ENCODE results near the gene KCNMB4.

Gene KCNMB4

GRCh38 chr12:70338531-70338930 is 27.6 kb upstream of the KCNMB4 start:
- no peak for TF ChIP-seq EZH2phosphoT487 (IDR thresholded peaks at IDR 0.05; ENCODE audit: borderline replicate concordance, low read length)
- no peak for TF ChIP-seq CTCF (IDR thresholded peaks at IDR 0.05; ENCODE audit: low read depth, low read length, poor library complexity, severe bottlenecking)
- peaks cover 94% of the 10 kb centered on the region for H3K36me3 ChIP-seq (ENCODE audit: control insufficient read depth, low read length)
- no peak overlapping the region for H3K27ac ChIP-seq (ENCODE audit: low read depth, low read length)

GRCh38 chr12:70351076-70351475 is 15.0 kb upstream of the KCNMB4 start:
- no peaks in the 10 kb centered on the region for H3K9me3 ChIP-seq (ENCODE audit: control insufficient read depth, insufficient read depth, low read length)
- H3K4me2 ChIP-seq (ENCODE audit: low read length) = no peak overlapping the region
- H3K27me3 ChIP-seq (ENCODE audit: control insufficient read depth, low read length) = no peaks in the 10 kb centered on the region
- H3K79me2 ChIP-seq (ENCODE audit: control insufficient read depth, low read length) = no peaks in the 10 kb centered on the region
- H3K36me3 ChIP-seq (ENCODE audit: control insufficient read depth, low read length) = peaks cover 39% of the 10 kb centered on the region
- no peak overlapping the region for H3K4me3 ChIP-seq (ENCODE audit: low read length)
- H3K9me2 ChIP-seq (replicated peaks; ENCODE audit: control insufficient read depth, low read length) = no peaks in the 10 kb centered on the region
- TF ChIP-seq EZH2phosphoT487 (IDR thresholded peaks at IDR 0.05; ENCODE audit: borderline replicate concordance, low read length) (no peak), CTCF (IDR thresholded peaks at IDR 0.05; ENCODE audit: low read depth, low read length, poor library complexity, severe bottlenecking) (no peak)
- no peak overlapping the region for H3K27ac ChIP-seq (ENCODE audit: low read depth, low read length)
- H3K4me1 ChIP-seq (ENCODE audit: control insufficient read depth, low read length) = peaks cover 43% of the 10 kb centered on the region
- H4K20me1 ChIP-seq (ENCODE audit: control insufficient read depth, insufficient read depth, low read depth, low read length) = no peaks in the 10 kb centered on the region
- H3F3A ChIP-seq (ENCODE audit: control insufficient read depth, insufficient read depth) = peaks cover 9% of the 10 kb centered on the region

More at GRCh38 chr12:70338531-70338930, 27.6 kb upstream of the KCNMB4 start:
- Histone ChIP-seq H3K79me2 (ENCODE audit: control insufficient read depth, low read length) (peaks cover 2% of the 10 kb centered on the region; the same call in 1 of the 2 replicates), H4K20me1 (ENCODE audit: control insufficient read depth, insufficient read depth, low read depth, low read length) (no peaks in the 10 kb centered on the region), H3K9me2 (replicated peaks; ENCODE audit: control insufficient read depth, low read length) (no peaks in the 10 kb centered on the region), H3K27me3 (ENCODE audit: control insufficient read depth, low read length) (no peaks in the 10 kb centered on the region), H3K9me3 (ENCODE audit: control insufficient read depth, insufficient read depth, low read length) (no peaks in the 10 kb centered on the region), H3K4me3 (ENCODE audit: low read length) (no peak overlapping the region), H3F3A (ENCODE audit: control insufficient read depth, insufficient read depth) (peaks cover 5% of the 10 kb centered on the region; the same call in 1 of the 2 replicates), H3K4me1 (ENCODE audit: control insufficient read depth, low read length) (no peaks in the 10 kb centered on the region), H3K4me2 (ENCODE audit: low read length) (no peak overlapping the region)

- Histone ChIP-seq H3K9me2 (replicated peaks; ENCODE audit: control insufficient read depth, low read length) (no peaks in the 10 kb centered on the region), H3F3A (ENCODE audit: control insufficient read depth, insufficient read depth) (peaks cover 9% of the 10 kb centered on the region), H3K27ac (ENCODE audit: low read depth, low read length) (peak overlapping the region; percentile 47), H3K4me1 (ENCODE audit: control insufficient read depth, low read length) (peaks cover 66% of the 10 kb centered on the region), H3K36me3 (ENCODE audit: control insufficient read depth, low read length) (peaks cover 16% of the 10 kb centered on the region), H3K4me3 (ENCODE audit: low read length) (no peak overlapping the region), H3K27me3 (ENCODE audit: control insufficient read depth, low read length) (no peaks in the 10 kb centered on the region), H4K20me1 (ENCODE audit: control insufficient read depth, insufficient read depth, low read depth, low read length) (no peaks in the 10 kb centered on the region), H3K79me2 (ENCODE audit: control insufficient read depth, low read length) (no peaks in the 10 kb centered on the region), H3K4me2 (ENCODE audit: low read length) (peak overlapping the region; percentile 26; the same call in 1 of the 2 replicates), H3K9me3 (ENCODE audit: control insufficient read depth, insufficient read depth, low read length) (no peaks in the 10 kb centered on the region)
- TF ChIP-seq CTCF (IDR thresholded peaks at IDR 0.05; ENCODE audit: low read depth, low read length, poor library complexity, severe bottlenecking) = no peak
- no peak for TF ChIP-seq EZH2phosphoT487 (IDR thresholded peaks at IDR 0.05; ENCODE audit: borderline replicate concordance, low read length)
Measured at GRCh38 chr12:70353780-70354660, 12.1 kb upstream of the KCNMB4 start.
